ENCODE results near the gene SMIM20.

Gene SMIM20

DNA sequence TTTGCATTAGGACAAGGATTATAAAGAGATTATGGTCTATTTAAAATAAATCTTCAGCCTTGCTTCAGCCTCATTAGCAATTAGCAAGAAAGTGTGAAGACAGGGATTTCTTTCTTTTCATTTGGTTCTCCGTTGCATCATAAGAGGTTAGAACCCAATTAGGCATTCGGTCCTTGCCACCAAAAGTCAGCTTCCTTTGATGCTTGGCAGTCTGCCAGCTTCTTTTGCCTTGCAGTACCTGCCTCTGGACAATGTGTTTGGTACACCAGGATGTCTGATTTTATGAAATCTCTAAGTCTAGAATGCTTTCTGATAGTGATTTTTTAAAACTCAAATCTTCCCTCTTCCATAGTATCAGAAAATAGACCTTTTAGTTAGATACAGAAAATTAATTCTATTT, 12.4 kb downstream of the SMIM20 start:
- no peak for DNase-seq (ENCODE audit: low read depth)

- no peak for DNase-seq (ENCODE audit: low read depth)
Measured at GRCh38 chr4:25927361-25928195, 13.6 kb downstream of the SMIM20 start.

GRCh38 chr4:25928379-25929297, 14.6 kb downstream of the SMIM20 start:
- no peak for DNase-seq (ENCODE audit: low read depth)

- DNase-seq (ENCODE audit: low read depth) = no peak
Measured at GRCh38 chr4:25929298-25929686, 15.3 kb downstream of the SMIM20 start.

- DNase-seq (ENCODE audit: low read depth) = no peak
Measured at GRCh38 chr4:25930731-25931354, 16.8 kb downstream of the SMIM20 start.

DNA sequence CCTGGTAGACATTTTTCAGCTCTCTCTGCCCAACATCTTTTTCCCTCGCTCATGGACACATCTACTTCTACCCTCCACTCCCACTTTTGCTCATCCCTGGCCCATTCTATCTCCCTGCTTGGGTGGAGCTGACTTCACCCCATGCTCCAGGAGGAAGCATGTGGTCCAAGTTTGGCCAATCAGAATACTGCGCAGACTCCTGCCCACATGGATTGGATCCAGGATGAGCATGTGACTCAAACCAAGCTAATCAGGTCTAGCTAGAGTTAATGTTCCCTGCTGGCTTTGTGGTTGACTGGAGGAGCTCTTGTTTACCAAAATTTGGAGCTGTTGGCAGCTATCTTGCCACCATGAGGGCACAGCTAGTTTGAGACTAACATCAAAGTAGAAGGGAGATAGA, 22.7 kb downstream of the SMIM20 start:
- DNase-seq (ENCODE audit: low read depth) = no peak

DNA sequence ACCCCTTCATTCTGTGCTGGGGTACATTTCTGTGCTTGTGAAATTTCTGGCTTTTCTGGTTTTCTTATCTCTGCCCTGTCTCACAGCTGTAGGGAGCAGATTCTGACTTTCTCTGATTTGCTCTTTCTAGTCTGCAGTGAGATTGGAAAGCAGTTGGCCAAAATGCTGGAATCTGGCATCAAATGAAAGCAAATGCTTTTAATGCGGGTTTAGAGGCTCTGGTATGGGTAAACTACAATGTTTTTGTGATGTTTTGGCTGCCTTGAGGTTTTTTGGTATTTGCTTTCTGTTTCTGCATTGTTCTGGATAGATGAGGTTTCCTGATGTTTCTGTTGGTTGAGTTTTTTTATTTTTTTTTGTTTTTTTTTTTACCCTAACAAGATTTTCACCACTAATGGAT, 23.8 kb downstream of the SMIM20 start:
- DNase-seq (ENCODE audit: low read depth) = no peak

DNA sequence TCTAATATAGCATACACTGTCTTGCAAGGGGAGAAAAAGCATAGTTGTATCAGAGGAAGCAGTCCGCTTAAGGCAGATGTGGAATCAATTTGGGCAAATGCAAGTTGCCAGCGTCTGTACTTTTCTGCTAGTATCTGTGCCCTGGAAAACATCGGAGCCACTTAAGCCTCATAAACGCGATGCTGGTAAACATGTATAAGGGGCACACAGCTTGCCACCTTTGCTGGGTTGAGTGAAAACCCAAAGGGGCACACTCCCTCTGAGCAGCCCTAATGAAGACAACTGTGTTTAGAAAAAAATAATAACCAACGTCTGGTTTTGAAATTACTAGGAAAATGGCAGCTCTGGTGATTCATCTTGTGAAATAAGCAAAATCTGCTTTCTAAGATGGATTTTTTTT, 24.3 kb downstream of the SMIM20 start:
- DNase-seq (ENCODE audit: low read depth) = no peak

DNA sequence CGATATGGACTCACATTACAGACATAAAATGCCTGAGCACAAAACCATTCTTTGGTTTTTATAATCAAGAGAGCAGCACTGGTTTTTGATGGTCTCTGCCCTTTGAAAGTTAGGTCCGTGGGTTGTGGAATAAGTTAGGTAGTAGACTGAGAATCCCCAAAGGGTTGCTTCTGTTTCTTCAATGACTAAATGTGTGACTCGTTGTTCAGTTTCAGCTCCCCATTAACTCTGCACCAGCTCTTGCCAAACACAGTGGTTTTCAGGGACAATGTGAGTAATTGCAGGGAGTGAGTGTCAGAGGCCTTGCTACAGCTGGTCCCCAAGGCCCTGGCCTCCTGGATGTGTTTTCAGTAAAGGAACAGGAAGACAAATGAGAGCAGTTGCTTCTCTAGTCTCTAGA, 24.8 kb downstream of the SMIM20 start:
- no peak for DNase-seq (ENCODE audit: low read depth)

GRCh38 chr4:25939330-25939729, 25.3 kb downstream of the SMIM20 start:
- DNase-seq (ENCODE audit: low read depth) = no peak

DNA sequence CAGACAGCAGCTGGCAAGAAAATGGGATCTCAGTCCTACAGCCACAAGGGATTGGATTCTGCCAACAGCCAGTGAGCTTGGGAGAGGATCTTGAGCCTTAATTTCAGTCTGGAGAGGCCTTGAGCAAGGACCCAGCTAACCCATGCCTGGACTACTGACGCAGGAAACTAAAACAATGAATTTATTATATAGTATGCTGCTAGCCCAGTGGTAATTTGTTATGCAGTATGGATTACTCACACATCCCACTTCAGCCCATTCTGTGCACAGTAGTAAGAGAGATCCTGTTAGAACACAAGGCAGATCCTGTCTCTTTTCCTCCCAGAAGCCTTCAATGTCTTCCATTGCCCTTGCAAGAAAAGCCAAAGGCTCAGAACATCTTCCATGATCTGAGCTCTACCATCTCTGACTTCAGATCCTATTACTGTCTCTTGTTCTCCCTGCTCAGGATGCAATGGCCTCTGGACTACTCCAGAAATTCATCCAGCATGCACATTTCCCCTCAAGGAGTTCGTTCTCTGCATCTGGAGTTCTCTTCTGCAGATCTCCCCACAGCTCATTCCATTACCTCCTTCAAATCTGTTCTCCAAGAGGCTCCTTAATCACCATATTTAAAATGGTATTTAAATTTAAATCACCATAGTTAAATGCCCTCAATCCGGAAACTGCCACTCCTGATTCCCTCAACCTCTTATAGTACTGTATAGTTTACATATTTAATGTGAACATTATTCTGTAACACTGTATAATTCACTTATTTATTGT, 27.6 kb downstream of the SMIM20 start:
- no peak for DNase-seq (ENCODE audit: low read depth)

- no peak for DNase-seq (ENCODE audit: low read depth)
Measured at GRCh38 chr4:25943312-25943711, 29.3 kb downstream of the SMIM20 start.

GRCh38 chr4:25943805-25944204, 29.8 kb downstream of the SMIM20 start:
- no peak for DNase-seq (ENCODE audit: low read depth)

GRCh38 chr4:25948051-25948450, 34.0 kb downstream of the SMIM20 start:
- no peak for DNase-seq (ENCODE audit: low read depth)

DNA sequence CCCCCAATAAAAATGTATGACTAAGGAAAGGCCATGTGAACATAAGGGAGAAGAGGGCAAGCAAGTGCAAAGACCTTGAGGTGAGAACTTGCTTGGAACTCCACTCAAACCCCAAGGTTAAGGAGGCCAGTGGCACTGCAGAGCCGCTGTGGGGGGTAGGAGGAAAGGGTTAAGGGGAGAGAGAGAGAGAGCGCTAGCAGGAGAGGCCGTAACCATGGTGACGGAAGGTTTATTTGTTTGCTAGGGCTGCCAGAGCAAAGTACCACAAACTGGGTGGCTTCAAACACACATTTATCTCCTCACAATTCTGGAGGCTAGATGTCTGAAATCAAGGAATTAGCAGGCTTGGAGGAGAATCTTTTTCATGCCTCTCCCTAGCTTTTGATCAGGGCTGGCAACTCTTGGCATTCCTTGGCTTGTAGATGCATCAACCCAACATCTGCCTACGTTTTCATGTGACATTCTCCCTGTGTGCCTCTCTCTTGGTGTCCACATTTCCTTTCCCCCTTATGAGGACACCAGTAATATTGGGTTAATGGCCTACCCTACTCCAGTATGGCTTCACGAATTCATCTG, 35.2 kb downstream of the SMIM20 start:
- DNase-seq (ENCODE audit: low read depth) = no peak

DNA sequence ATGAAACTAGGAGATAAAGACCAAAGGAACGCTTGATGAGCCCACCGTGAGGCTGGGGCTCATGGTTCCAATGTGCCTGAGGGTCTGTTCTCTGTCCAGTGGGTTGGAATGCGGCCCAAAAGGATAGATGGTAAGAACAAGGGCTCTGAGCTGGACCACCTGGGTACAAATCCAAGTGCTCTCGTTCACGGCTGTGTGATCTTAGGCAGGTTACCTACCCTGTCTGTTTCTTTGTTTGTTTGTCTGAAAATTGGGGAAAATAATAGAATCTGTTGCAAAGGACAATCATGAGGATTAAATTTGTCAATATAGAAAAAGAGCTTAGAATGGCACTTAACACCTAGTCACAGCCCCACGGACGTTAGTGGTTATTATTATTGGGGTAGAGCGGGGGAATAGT, 36.0 kb downstream of the SMIM20 start:
- no peak for DNase-seq (ENCODE audit: low read depth)

DNA sequence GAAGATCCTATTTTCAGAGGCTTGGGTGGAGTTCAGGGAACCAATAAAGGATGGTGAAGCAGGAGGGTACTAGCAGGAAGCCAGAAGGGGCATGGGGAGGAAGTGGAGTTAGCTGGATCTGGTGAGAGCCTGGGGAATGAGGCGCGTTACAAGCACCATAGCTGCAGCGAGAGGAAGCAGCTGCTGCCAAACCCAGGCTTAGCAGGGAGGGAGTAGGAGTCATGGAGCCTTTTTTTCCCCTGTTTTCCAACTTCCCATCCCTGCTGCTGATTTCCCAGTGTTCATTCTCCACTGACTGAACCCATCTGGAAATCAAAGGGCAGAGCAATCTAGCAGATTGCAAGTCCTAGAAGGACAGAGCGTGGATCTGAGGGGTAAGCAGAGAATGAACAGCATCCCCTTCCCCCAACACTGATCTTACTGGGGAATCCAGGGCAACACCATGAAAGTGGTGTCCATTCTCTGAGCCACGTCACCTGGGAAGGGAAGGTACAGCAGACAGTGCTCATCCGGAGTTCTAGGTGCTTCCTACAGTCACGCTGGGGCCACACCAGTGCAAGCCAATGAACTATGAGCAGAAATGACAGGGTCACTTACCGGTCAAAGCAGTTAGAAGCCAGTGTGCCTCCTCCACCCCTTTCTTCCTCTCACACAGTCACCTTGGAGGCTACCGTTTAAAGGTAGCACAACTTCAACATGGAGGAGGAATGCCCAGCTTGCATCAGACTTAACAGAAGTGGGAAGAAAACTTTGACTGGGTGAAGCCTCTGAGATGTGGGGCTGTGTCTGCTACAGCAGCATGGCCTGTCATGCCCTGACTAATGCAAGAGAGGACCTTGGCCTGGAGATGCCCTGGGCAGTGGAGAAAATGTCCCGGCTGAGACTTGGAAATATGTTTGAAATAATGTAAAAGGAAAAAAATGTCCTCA, 36.7 kb downstream of the SMIM20 start:
- no peak for DNase-seq (ENCODE audit: low read depth)

DNA sequence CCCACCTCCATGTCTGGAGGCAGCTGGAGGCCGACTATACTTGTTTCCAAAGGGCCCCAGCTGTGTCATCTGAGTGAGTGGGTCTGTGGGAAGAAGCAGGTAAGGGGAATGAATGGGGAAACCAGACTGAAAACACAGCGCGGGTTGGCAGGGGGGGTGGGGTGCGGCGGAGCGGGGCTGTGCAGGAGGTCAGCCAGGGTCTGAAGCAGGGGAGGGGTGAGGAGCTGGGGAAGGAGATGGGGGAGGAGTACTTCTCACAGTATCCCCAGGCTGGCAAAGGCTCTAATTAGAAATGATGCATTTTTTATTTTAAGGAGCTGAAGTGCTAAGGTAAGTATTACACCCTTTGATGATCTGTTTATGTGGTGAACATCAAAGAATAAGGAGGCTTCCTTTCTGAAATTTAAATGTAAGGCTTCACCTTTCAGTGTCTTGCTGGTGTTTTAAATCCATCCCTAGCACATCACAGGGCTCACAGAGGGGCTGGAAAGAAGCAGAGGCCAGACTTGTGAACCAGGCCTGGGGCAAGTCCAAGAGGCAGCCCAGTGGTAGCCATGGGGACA, 37.5 kb downstream of the SMIM20 start:
- no peak for DNase-seq (ENCODE audit: low read depth)

DNA sequence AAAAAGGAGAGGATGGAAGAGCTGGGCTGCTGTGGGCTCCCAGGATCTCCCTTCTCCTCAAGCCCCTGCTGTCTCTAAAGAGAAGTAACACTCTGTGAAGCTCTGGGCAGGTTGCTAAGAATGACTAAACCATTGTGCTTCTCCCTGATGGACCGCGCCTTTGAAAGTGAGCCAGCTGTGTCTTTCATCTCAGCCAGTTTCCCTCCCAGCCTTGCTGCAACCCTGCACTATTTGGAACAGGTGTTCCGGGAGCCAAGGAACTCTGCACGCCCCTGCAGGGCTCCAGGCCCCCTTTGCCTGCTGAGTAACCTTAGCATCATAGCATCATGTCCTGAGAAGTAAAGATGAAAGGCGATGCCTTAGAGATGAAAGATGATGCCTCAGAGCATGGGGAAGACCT, 39.7 kb downstream of the SMIM20 start:
- DNase-seq (ENCODE audit: low read depth) = no peak

GRCh38 chr4:25954293-25954904, 40.4 kb downstream of the SMIM20 start:
- DNase-seq (ENCODE audit: low read depth) = no peak
